GM23338 (cell line): Measurements from ENCODE around the gene DCDC1.

Experiments
- CTCF ChIP-seq, 2 experiments: fragments of 200-600 bp in 1 of 2; sonication (generic) in 1 of 2; conservative IDR thresholded peaks; 2 replicates each; pipeline versions ENCODE4 v1.5.1 to v1.6.1; 2016 to 2017; ENCODE audit warnings: antibody characterized with exemption in 2 of 2, low read depth in 2 of 2, mild to moderate bottlenecking in 2 of 2, moderate library complexity in 1 of 2
- JUNB ChIP-seq: IDR thresholded peaks from one replicate; pipeline ENCODE4 v1.6.1; 2016; ENCODE audit warnings: antibody characterized with exemption; ENCODE audit not compliant: unreplicated experiment
- TF ChIP-seq, protein P1 (sequence below): IDR thresholded peaks from 2 replicates; pipeline ENCODE4 v1.6.1; 2016; ENCODE audit warnings: antibody characterized with exemption
- TF ChIP-seq, protein P2 (sequence below): IDR thresholded peaks from one replicate; pipeline ENCODE4 v1.6.1; 2018; ENCODE audit warnings: antibody characterized with exemption; ENCODE audit not compliant: unreplicated experiment

DNA sequence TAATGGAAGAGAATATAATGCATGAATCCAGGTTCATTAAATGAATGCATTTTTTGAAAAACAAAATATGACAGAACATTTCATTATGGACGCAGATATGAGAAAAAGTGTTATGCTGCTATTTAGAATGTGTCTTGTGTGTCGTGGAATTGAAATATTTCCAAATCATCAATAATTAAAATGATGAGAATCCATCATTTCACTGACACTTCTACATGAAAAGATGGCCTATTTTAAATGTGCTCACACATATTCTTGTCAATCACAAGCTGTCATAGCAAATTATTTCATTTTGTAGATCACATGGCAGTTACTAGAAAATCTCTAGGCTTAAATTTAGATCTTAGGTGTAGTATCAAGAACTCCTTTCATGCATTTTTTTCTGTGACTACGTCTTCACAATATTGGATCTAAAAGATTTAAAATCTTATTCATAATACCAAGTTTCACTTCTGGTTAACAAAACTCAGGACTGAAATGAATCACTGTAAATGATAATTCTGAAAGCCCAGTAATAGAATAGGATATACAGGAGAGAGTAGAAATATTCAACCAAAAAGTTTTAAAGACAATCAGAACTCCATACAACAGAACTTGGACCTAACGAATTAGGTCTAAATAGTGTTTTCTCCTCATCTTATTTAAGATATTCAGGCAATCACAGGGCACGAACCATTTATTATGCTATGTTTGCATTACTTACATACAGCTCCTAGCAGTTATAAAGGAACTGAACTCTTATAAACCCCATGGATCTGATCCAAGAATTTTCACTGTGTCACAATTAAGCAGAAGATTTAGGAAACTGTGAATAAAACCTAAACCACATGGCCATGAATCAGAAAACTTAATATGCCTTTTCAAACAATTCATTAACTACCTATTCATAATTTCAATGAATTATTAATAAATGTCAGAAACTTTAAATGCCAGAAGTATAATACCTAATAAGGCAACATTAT is 67.7 kb downstream of the DCDC1 start:
- TF ChIP-seq, protein P1, sequence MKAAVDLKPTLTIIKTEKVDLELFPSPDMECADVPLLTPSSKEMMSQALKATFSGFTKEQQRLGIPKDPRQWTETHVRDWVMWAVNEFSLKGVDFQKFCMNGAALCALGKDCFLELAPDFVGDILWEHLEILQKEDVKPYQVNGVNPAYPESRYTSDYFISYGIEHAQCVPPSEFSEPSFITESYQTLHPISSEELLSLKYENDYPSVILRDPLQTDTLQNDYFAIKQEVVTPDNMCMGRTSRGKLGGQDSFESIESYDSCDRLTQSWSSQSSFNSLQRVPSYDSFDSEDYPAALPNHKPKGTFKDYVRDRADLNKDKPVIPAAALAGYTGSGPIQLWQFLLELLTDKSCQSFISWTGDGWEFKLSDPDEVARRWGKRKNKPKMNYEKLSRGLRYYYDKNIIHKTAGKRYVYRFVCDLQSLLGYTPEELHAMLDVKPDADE, result no peak
- no peak for TF ChIP-seq CTCF (conservative IDR thresholded peaks at IDR 0.05; ENCODE audit: low read depth in 2 of 2)
- TF ChIP-seq, protein P2, sequence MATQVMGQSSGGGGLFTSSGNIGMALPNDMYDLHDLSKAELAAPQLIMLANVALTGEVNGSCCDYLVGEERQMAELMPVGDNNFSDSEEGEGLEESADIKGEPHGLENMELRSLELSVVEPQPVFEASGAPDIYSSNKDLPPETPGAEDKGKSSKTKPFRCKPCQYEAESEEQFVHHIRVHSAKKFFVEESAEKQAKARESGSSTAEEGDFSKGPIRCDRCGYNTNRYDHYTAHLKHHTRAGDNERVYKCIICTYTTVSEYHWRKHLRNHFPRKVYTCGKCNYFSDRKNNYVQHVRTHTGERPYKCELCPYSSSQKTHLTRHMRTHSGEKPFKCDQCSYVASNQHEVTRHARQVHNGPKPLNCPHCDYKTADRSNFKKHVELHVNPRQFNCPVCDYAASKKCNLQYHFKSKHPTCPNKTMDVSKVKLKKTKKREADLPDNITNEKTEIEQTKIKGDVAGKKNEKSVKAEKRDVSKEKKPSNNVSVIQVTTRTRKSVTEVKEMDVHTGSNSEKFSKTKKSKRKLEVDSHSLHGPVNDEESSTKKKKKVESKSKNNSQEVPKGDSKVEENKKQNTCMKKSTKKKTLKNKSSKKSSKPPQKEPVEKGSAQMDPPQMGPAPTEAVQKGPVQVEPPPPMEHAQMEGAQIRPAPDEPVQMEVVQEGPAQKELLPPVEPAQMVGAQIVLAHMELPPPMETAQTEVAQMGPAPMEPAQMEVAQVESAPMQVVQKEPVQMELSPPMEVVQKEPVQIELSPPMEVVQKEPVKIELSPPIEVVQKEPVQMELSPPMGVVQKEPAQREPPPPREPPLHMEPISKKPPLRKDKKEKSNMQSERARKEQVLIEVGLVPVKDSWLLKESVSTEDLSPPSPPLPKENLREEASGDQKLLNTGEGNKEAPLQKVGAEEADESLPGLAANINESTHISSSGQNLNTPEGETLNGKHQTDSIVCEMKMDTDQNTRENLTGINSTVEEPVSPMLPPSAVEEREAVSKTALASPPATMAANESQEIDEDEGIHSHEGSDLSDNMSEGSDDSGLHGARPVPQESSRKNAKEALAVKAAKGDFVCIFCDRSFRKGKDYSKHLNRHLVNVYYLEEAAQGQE, result no peak
- TF ChIP-seq JUNB, result no peak
